HEK293T (cell line): ENCODE data around the gene SLC27A2.

ENCODE experiments used
- ARNT ChIP-seq: fragments of 450-650 bp; IDR thresholded peaks from 2 replicates; pipeline ENCODE4 v1.6.1; 2017; ENCODE audit warnings: mild to moderate bottlenecking
- BHLHE40 ChIP-seq: fragments of 450-650 bp; IDR thresholded peaks from 2 replicates; pipeline ENCODE4 v1.6.1; 2016; ENCODE audit warnings: mild to moderate bottlenecking, moderate library complexity, borderline replicate concordance
- CTBP1 ChIP-seq: fragments of 450-650 bp; IDR thresholded peaks from 2 replicates; pipeline ENCODE4 v1.6.1; 2016; ENCODE audit warnings: borderline replicate concordance
- ELF4 ChIP-seq: fragments of 450-650 bp; IDR thresholded peaks from 2 replicates; pipeline ENCODE4 v1.6.1; 2017; ENCODE audit warnings: antibody characterized with exemption
- FOXA1 ChIP-seq: fragments of 450-650 bp; IDR thresholded peaks from 2 replicates; pipeline ENCODE4 v1.6.1; 2016; ENCODE audit warnings: mild to moderate bottlenecking
- FOXK2 ChIP-seq: fragments of 450-650 bp; IDR thresholded peaks from 2 replicates; pipeline ENCODE4 v1.6.1; 2016; ENCODE audit warnings: mild to moderate bottlenecking
- FOXM1 ChIP-seq: fragments of 450-650 bp; IDR thresholded peaks from 2 replicates; pipeline ENCODE4 v1.6.1; 2017; ENCODE audit warnings: mild to moderate bottlenecking, borderline replicate concordance
- LEF1 ChIP-seq: fragments of 450-650 bp; IDR thresholded peaks from 2 replicates; pipeline ENCODE4 v1.6.1; 2017; ENCODE audit warnings: mild to moderate bottlenecking, borderline replicate concordance
- PKNOX1 ChIP-seq: fragments of 450-650 bp; IDR thresholded peaks from 2 replicates; pipeline ENCODE4 v1.6.1; 2016
- SP1 ChIP-seq: fragments of 450-650 bp; IDR thresholded peaks from 2 replicates; pipeline ENCODE4 v1.6.1; 2017
- SUZ12 ChIP-seq: fragments of 450-650 bp; IDR thresholded peaks from 2 replicates; pipeline ENCODE4 v1.6.1; 2016; ENCODE audit warnings: mild to moderate bottlenecking
- TARDBP ChIP-seq: fragments of 450-650 bp; IDR thresholded peaks from 2 replicates; pipeline ENCODE4 v1.6.1; 2016
- ZNF384 ChIP-seq: fragments of 450-650 bp; IDR thresholded peaks from 2 replicates; pipeline ENCODE4 v1.6.1; 2016

GRCh38 chr15:50248994-50249582, 67.1 kb downstream of the SLC27A2 start:
- TF ChIP-seq SUZ12: no peak
- TF ChIP-seq ZNF384: no peak
- no peak for TF ChIP-seq ELF4
- TF ChIP-seq FOXA1: no peak
- no peak for TF ChIP-seq BHLHE40
- TF ChIP-seq SP1: no peak
- TF ChIP-seq FOXM1: no peak
- no peak for TF ChIP-seq TARDBP
- TF ChIP-seq LEF1: no peak
- TF ChIP-seq ARNT: no peak
- no peak for TF ChIP-seq CTBP1
- TF ChIP-seq FOXK2: no peak
- TF ChIP-seq PKNOX1: no peak
